K562 (cell line): Measurements from ENCODE around the gene ITPKB. TPM values are rescaled to one million over a fixed set of nuclear protein-coding genes. Genes with fewer than 3 reads are reported as not detected.

Source experiments
- ATAC-seq: fragments of 200-7000 bp; cut with Tn5 transposase; 3 replicates; pipeline ENCODE4 v1.9.1; 2020; ENCODE audit warnings: moderate library complexity
- BruUV-seq: library from RNA; stranded (reverse); fragments of 400-500 nt; replicated peaks from 2 replicates; lab custom pipeline; 2021; lab: Mats Ljungman, UMichigan
- CTCF ChIA-PET: fragments of 300-600 bp; formaldehyde crosslinking; extraction: SDS; loops from one replicate; lab custom pipeline; 2021; ENCODE audit warnings: low intra/inter-chr PET ratio; lab: Yijun Ruan, JAX
- POLR2A ChIA-PET: fragments of 300-600, 350-650 bp; sonication (Branson Sonifier 250); formaldehyde crosslinking; extraction: SDS; loops from one replicate; lab custom pipeline; 2021; ENCODE audit warnings: antibody characterized with exemption, inconsistent platforms; lab: Yijun Ruan, JAX
- DNase-seq, 4 experiments: peaks; one replicate each; pipeline versions ENCODE4 v3.0.0 to v3.0.0-alpha.2; 2011 to 2018; ENCODE audit warnings: low spot score in 3 of 4, mixed read lengths in 3 of 4; ENCODE audit errors: extremely low read depth in 1 of 4
- FAIRE-seq: peaks from 2 replicates; lab custom pipeline; 2011; peaks lifted over from hg19 to GRCh38; lab: Jason Lieb, UNC
- H2AFZ ChIP-seq: 2 replicates; pipeline ENCODE4 v1.6.0; 2011; ENCODE audit warnings: low read depth, low read length, control low read depth, inconsistent platforms
- H3K27ac ChIP-seq: fragments of 200-600 bp; 3 replicates; pipeline ENCODE4 v1.8.0; 2011; ENCODE audit warnings: low read depth, mild to moderate bottlenecking, control low read depth, inconsistent platforms, low read length, moderate library complexity, mixed read lengths; ENCODE audit errors: extremely low read depth
- H3K27me3 ChIP-seq, 2 experiments: fragments of 300-600 bp in 1 of 2; 2 replicates in 1 of 2; 3 replicates in 1 of 2; pipeline versions ENCODE4 v1.6.0 to v1.8.0; 2011; ENCODE audit warnings: inconsistent platforms in 2 of 2, low read length in 2 of 2, mild to moderate bottlenecking in 1 of 2, mixed read lengths in 1 of 2, moderate library complexity in 1 of 2; ENCODE audit not compliant: control insufficient read depth in 2 of 2, insufficient read depth in 2 of 2
- H3K36me3 ChIP-seq: fragments of 300-600 bp; 3 replicates; pipeline ENCODE4 v1.8.0; 2011; ENCODE audit warnings: mild to moderate bottlenecking, low read length, inconsistent platforms; ENCODE audit not compliant: control insufficient read depth, insufficient read depth
- H3K4me1 ChIP-seq, 2 experiments: fragments of 200-600 bp in 1 of 2; replicated peaks in 1 of 2; 2 replicates in 1 of 2; 3 replicates in 1 of 2; pipeline versions ENCODE4 v1.5.1 to v1.8.0; 2011; ENCODE audit warnings: inconsistent platforms in 2 of 2, low read length in 2 of 2, mild to moderate bottlenecking in 1 of 2, mixed read lengths in 1 of 2, moderate library complexity in 1 of 2; ENCODE audit not compliant: control insufficient read depth in 2 of 2, insufficient read depth in 2 of 2
- H3K4me2 ChIP-seq: 2 replicates; pipeline ENCODE4 v1.6.1; 2011; ENCODE audit warnings: low read length, control low read depth, inconsistent platforms, mixed read lengths; ENCODE audit not compliant: insufficient read depth
- H3K4me3 ChIP-seq: fragments of 200-600 bp; sonication (generic), shearing (Covaris generic); 2 replicates; pipeline ENCODE4 v1.5.1; 2016; ENCODE audit warnings: control low read depth, inconsistent platforms
- H3K79me2 ChIP-seq: fragments of 200-600 bp; 3 replicates; pipeline ENCODE4 v1.8.0; 2011; ENCODE audit warnings: low read length, inconsistent platforms; ENCODE audit not compliant: control insufficient read depth, insufficient read depth
- H3K9ac ChIP-seq, 2 experiments: 2 replicates each; pipeline versions ENCODE4 v1.6.0 to v1.6.1; 2011; ENCODE audit warnings: low read depth in 2 of 2, low read length in 2 of 2, control low read depth in 1 of 2, inconsistent platforms in 1 of 2, mild to moderate bottlenecking in 1 of 2, mixed read lengths in 1 of 2; ENCODE audit not compliant: insufficient read depth in 1 of 2
- H3K9me1 ChIP-seq: one replicate; pipeline ENCODE4 v1.6.0; 2011; ENCODE audit warnings: inconsistent platforms, mild to moderate bottlenecking, low read length, moderate library complexity; ENCODE audit not compliant: control insufficient read depth, insufficient read depth
- H3K9me3 ChIP-seq: replicated peaks from 2 replicates; pipeline ENCODE4 v1.5.1; 2011; ENCODE audit warnings: low read depth, low read length, inconsistent platforms; ENCODE audit not compliant: control insufficient read depth, insufficient read depth
- H4K20me1 ChIP-seq: replicated peaks from 2 replicates; pipeline ENCODE4 v1.6.1; 2011; ENCODE audit warnings: low read length, inconsistent platforms, mixed read lengths; ENCODE audit not compliant: control insufficient read depth, insufficient read depth
- ELF4 ChIP-seq: fragments of 450-650 bp; formaldehyde crosslinking; IDR thresholded peaks from 2 replicates; pipeline ENCODE4 v1.4.0; 2022; ENCODE audit warnings: missing genetic modification characterization
- KDM1A ChIP-seq, 2 experiments: fragments of 450-650 bp; IDR thresholded peaks; 2 replicates each; pipeline ENCODE4 v1.6.1; 2016; ENCODE audit warnings: mild to moderate bottlenecking in 2 of 2
- MEF2D ChIP-seq: conservative IDR thresholded peaks from 2 replicates; pipeline ENCODE4 v1.6.1; 2016; ENCODE audit warnings: low read depth, missing genetic modification characterization, missing compliant biosample characterization
- OTX1 ChIP-seq: fragments of 450-650 bp; formaldehyde crosslinking; IDR thresholded peaks from 2 replicates; pipeline ENCODE4 v1.4.0; 2022; ENCODE audit warnings: mild to moderate bottlenecking
- SP1 ChIP-seq: sonication (generic); formaldehyde crosslinking; IDR thresholded peaks from 2 replicates; pipeline ENCODE4 v1.8.1; 2022; ENCODE audit warnings: mild to moderate bottlenecking, missing genetic modification reagents
- TEAD4 ChIP-seq, 2 experiments: sonication (generic) in 1 of 2; formaldehyde crosslinking in 1 of 2; IDR thresholded peaks; 2 replicates each; pipeline versions ENCODE4 v1.6.1 to v1.8.0; 2012 to 2022; ENCODE audit warnings: borderline replicate concordance in 1 of 2, inconsistent platforms in 1 of 2, low read length in 1 of 2, mild to moderate bottlenecking in 1 of 2, missing genetic modification reagents in 1 of 2
- ZNF263 ChIP-seq: sonication (generic); formaldehyde crosslinking; IDR thresholded peaks from 2 replicates; pipeline ENCODE4 v1.8.0; 2022; ENCODE audit warnings: mild to moderate bottlenecking, missing genetic modification reagents, borderline replicate concordance
- ZNF444 ChIP-seq: fragments of 250-450 bp; sonication (Bioruptor Pico); IDR thresholded peaks from 2 replicates; pipeline ENCODE4 v1.4.0; 2020; ENCODE audit warnings: mild to moderate bottlenecking, moderate library complexity
- WGBS: fragments of 100-300 bp; shearing (Covaris generic); methylation state at CpG from one replicate; pipeline ENCODE4 v1.1.6; 2016; ENCODE audit warnings: low coverage, mixed read lengths; ENCODE audit not compliant: insufficient coverage; ENCODE audit errors: missing lambda C conversion rate; 5-methylcytosine and 5-hydroxymethylcytosine counted together
- in situ Hi-C: fragments of 300-500 bp; cut with MboI; formaldehyde crosslinking; loops from 4 replicates; pipeline ENCODE4 v1.15.0; 2018; ENCODE audit warnings: inconsistent platforms, mixed read lengths
- intact Hi-C: fragments of 100-400 bp; cut with micrococcal nuclease; formaldehyde crosslinking; loops from 2 replicates; pipeline ENCODE4 v1.14.2; 2022
- polyA plus RNA-seq, 8 experiments: library from polyadenylated mRNA; depleted of rRNA in 4 of 8; stranded (reverse) in 5 of 8; unstranded in 3 of 8; fragments of >200 nt; fragmentation: Nextera tagmentation in 2 of 8; fragmentation: Illumina TruSeq in 1 of 8; extraction: Ambion mirVana in 2 of 8; extraction: Trizol in 1 of 8; gene quantifications; 2 replicates each; pipeline versions ENCODE4 v1.2.1 to v1.2.3, GENCODE V29; 2011 to 2014; ENCODE audit warnings: inconsistent platforms in 1 of 8, missing spikeins in 1 of 8
- total RNA-seq, 7 experiments: library from RNA; depleted of rRNA in 6 of 7; stranded (reverse); fragments of >200 nt in 6 of 7; fragmentation: Illumina TruSeq in 2 of 7; extraction: Trizol in 2 of 7; gene quantifications; 2 replicates each; pipeline versions ENCODE4 v1.2.1 to v1.2.3, GENCODE V29; 2011 to 2021; ENCODE audit warnings: low replicate concordance in 1 of 7

The ITPKB gene
- total and polyA plus RNA-seq, 9 of the 15 experiments (the other 6 are each of a cell fraction or from before 2014, with no cell fraction given) = 0.01 to 0.22 TPM; not detected in 7

DNA sequence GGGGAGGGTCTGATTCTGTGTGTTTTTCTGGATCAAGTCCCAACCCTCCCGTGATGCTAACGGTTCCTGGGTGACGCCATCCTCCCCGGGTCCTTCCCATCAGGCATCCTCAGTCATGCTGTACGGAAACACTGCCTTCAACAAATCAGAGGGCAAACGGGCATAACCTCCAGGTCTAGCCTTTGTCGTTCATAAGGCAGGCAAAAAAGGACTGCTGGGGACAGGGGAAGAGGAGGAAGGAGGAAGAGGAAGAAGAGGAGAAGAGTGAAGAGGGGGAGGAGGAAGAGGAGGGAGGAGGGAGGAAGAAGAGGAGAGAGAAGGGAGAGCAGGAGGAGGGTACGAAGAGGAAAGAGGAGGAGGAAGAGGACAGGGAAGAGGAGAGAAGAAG, 84.4 kb downstream of the ITPKB start:
- Histone ChIP-seq H3K27me3 (peaks cover 43 to 59% of the 10 kb centered on the region in 2 experiments), H3K36me3 (no peaks in the 10 kb centered on the region), H3K27ac (no peak overlapping the region), H3K79me2 (no peaks in the 10 kb centered on the region), H3K4me2 (no peak overlapping the region), H4K20me1 (peaks cover 15% of the 10 kb centered on the region), H3K9me1 (no peaks in the 10 kb centered on the region), H3K9me3 (no peaks in the 10 kb centered on the region), H3K4me3 (no peak overlapping the region), H3K9ac (no peak overlapping the region), H2AFZ (no peak overlapping the region), H3K4me1 (peaks cover 0 to 3% of the 10 kb centered on the region in 2 experiments; a peak in 3 of 5 replicates)
- FAIRE-seq = no peak
- DNase-seq = no peak
- TF ChIP-seq ZNF444 (CRISPR knock-in tag) (no peak), ELF4 (CRISPR knock-in tag) (peak; percentile 71; the same call in 1 of the 2 replicates), ZNF263 (peak; percentile 34; the same call in 1 of the 2 replicates), OTX1 (CRISPR knock-in tag) (peak; percentile 73; the same call in 1 of the 2 replicates), TEAD4 (IDR thresholded peaks at IDR 0.05; ENCODE audit: low read length) (no peak), TEAD4 (CRISPR knock-in tag; IDR thresholded peaks at IDR 0.05; ENCODE audit: borderline replicate concordance) (no peak), SP1 (CRISPR knock-in tag) (no peak), MEF2D (tag) (no peak), KDM1A (IDR thresholded peaks at IDR 0.05) (no peak)
- CTCF ChIA-PET = no interaction called here
- ATAC-seq = no peak
- POLR2A ChIA-PET = interaction anchor here (0.6 to 1.0 kb wide), 3 partner anchors 7 to 52 kb away, joined by 3 to 6 read pairs (median 3); no protein-coding TSS in a partner anchor
- in situ Hi-C loops = no loop called here
- intact Hi-C loops = no loop called here
- BruUV-seq = no TSS peak
- 4% methylated on average over 8 of the region's 8 CpGs for WGBS
